Hair follicle dermal papilla cell (primary cell): ENCODE measurements around the gene GLA. TPM values are rescaled to one million over a fixed set of nuclear protein-coding genes. Genes with fewer than 3 reads are reported as not detected.

ENCODE experiments used
- total RNA-seq: library from RNA; depleted of rRNA; stranded (reverse); fragments of >200 nt; gene quantifications from 2 replicates; pipeline ENCODE4 v1.2.3, GENCODE V29; 2012

Gene GLA
- 11.0 and 13.4 TPM in 2 replicates for total RNA-seq

GRCh38 chrX:101407748-101408531 lies at the start of gene GLA, which contains the start of gene HNRNPH2:
Gene GLA, minus strand, starts transcription at chrX:101407925. Its CDS starts 22 bp downstream, at chrX:101407903.
Gene HNRNPH2, plus strand, starts transcription at chrX:101408222. Its CDS starts 3,767 bp downstream, at chrX:101411989.

DNA sequence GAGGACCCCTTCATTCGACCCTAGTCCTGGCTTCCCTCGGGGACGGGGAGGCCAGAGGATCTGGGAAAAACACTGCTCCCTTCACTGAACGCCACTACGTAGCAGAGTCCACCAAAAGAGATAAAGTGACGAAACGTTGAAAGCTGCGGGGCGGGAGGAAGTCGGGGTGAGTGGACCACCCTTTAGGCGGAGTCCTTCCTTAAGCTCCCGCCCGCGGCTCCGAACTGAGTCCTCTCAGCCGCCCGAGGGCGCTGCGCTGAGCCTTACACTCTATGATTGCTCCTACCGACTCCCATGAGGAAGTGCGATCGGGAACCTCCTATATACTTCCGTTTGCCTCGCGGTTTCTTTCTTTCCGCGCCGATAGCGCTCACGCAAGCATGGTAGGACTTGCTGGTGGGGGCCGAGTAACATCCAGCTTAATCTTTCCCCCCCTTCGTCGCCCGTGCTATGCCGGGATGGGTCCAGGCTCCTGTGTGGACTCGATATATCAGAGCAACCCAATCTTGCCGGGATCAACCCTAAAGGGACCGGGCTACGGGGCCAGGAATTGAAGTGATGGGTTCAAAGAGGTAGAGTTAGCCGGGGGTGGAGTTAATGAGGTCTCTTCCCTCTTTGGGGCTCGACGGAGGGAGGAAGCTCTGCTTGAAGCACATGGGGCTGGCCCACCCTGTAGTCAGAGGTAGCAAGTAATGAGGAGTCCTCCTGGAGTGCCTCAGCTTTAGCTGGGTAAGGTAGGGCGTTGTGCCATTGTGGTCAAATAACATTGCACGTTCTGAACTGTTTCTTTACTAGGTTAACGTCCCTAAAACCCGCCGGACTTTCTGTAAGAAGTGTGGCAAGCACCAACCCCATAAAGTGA lies 16.8 kb downstream of the GLA start, which contains the start of gene RPL36A:
TSS of gene RPL36A (plus strand) at position 348 of the 862 bp plus-strand sequence. CDS start at position 381, 33 bp downstream.

DNA sequence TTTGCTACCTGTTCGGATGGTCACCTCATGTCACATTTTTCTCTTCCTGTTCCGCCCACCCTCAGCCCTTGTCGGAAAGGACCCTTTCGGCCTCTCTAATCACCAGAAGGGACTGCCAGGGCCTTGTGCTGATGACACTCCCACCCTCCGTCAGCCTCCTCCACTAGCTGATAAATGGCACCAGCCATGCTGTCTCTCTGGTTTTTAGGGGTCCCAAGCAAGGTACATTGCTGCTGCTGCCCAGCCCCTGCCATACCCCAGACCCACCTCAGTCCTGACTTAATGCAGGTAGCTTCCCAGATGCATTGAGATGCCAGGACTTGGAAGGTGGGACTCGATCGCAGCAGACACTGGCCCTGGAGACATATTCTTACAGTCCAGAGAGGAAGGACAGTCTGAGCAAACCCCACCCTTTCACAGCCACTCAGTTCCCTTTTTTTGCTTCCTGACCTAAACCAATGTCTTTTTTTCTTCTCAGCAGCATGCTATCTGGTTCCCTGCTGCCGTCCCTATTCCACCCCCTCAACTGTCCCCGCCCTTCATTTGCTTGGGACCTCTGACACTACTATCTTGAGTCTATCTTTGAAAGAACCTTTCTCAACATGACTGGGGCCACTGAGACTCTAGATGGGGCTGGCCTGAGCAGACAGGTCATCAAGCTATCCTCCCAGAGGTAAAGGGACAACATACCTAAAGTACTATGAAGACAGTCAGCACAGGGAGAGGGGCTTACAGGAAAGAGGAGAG lies 21.8 kb downstream of the GLA start, which contains the start of gene BTK:
TSS of gene BTK (minus strand) at position 397 of the 747 bp plus-strand sequence. CDS start 10,907 bp downstream, outside the sequence.

GRCh38 chrX:101348452-101349192 lies 59.1 kb downstream of the GLA start, which contains the start of gene TIMM8A:
Gene TIMM8A, minus strand, starts transcription at chrX:101348742. Its CDS starts 78 bp downstream, at chrX:101348664.

Other genes with a start within 250 kb of the GLA start
- gene DRP2, start 188.1 kb downstream of the GLA start, total RNA-seq: 3.0 and 3.4 TPM in 2 replicates
- 0.16 TPM in 1 of 2 replicates, not detected in the other for gene TAF7L, start 116.6 kb downstream of the GLA start, total RNA-seq
- 2.7 and 4.7 TPM in 2 replicates for gene TIMM8A, start 59.2 kb downstream of the GLA start, total RNA-seq
- gene BTK, start 21.7 kb downstream of the GLA start, total RNA-seq: not detected in 2 replicates
- 270 and 465 TPM in 2 replicates for gene RPL36A, start 16.9 kb downstream of the GLA start, total RNA-seq
- 55.3 and 60.6 TPM in 2 replicates for gene HNRNPH2, start 297 bp upstream of the GLA start, total RNA-seq
- 3.9 and 7.5 TPM in 2 replicates for gene ARMCX4, start 77.5 kb upstream of the GLA start, total RNA-seq
- gene ARMCX1, start 142.6 kb upstream of the GLA start, total RNA-seq: 56.1 and 59.1 TPM in 2 replicates
- gene ARMCX6, start 210.1 kb upstream of the GLA start, total RNA-seq: 30.3 and 35.0 TPM in 2 replicates
- gene ARMCX3, start 215.2 kb upstream of the GLA start, total RNA-seq: 81.5 and 82.8 TPM in 2 replicates